ENCODE measurements around the gene KCNA10.

DNA sequence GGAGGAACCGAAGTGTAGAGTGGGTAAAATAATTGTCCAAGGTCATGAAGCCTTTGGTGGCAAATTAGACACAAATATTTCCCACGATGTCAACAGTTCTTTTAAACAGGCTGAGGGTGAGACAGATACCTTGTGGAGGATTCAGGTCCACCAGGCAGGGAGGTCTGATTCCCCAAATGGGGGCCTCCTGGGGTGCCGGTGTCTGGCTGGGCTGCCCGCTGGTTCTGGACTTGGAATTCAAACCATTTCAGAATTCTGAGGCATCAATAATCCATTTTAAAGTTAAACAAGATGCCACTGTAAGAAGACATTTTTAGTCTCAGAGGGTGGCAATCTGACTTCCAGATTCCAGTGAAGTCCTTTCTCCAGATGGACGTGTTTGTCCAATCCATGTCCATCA, 15.5 kb downstream of the KCNA10 start:
- TF ChIP-seq CTCF (optimal IDR thresholded peaks at IDR 0.05 in 1 of 3, IDR thresholded peaks at IDR 0.05 in 1 of 3, conservative IDR thresholded peaks at IDR 0.05 in 1 of 3; ENCODE audit: extremely low read depth in 1 of 3, insufficient read depth in 2 of 3, low read length in 3 of 3), result no peak
- no peak for TF ChIP-seq EZH2 (IDR thresholded peaks at IDR 0.05; ENCODE audit: low read length)

Measured in keratinocyte (primary cell).